Stimulated activated CD4-positive, alpha-beta T cell treated with anti-CD3 and anti-CD28 coated beads, TNF-alpha, amount 100 ng/mL, for 24 hours (primary cell): ENCODE data around the gene ELF5.

ENCODE experiments used
- DNase-seq, 3 experiments: peaks; one replicate each; pipeline ENCODE4 v3.0.0-alpha.2; 2020; ENCODE audit warnings: low read depth in 3 of 3

Gene ELF5

GRCh38 chr11:34522188-34522587 lies 8.6 kb upstream of the ELF5 start:
- DNase-seq, result no peak

- no peak for DNase-seq
These were observed 7.7 kb upstream of the ELF5 start for GRCh38 chr11:34521265-34521664.

DNA sequence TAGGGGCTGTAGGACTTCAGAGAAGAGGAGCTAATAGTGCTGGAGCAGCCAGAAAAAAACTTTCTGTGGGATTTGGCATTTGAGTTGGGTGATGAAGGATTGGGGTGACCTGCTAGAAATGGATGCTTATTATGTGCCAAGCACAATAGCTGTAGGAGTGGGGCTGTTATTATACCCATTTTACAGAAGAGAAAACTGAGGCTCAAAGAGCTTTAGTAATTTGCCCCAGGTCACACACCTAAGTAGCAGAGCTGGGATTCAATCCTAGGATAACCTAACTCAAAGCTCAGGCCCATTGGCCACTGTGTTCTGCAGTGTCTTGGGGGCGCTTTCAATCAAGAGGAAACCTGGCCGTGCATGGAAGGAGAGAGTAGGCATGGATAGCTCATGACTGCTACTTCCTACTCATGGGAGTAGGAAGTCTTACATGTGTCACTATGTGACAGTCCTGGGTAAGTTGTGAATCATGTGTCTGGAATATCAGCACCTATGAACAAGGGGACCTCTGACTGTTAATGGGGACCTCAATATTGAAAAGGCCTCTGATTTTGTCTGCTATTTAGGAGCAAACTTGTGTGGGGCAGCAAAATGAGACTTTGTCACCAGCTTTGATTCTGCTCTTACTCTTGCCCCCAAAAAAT lies 6.1 kb upstream of the ELF5 start:
- DNase-seq, result no peak

DNA sequence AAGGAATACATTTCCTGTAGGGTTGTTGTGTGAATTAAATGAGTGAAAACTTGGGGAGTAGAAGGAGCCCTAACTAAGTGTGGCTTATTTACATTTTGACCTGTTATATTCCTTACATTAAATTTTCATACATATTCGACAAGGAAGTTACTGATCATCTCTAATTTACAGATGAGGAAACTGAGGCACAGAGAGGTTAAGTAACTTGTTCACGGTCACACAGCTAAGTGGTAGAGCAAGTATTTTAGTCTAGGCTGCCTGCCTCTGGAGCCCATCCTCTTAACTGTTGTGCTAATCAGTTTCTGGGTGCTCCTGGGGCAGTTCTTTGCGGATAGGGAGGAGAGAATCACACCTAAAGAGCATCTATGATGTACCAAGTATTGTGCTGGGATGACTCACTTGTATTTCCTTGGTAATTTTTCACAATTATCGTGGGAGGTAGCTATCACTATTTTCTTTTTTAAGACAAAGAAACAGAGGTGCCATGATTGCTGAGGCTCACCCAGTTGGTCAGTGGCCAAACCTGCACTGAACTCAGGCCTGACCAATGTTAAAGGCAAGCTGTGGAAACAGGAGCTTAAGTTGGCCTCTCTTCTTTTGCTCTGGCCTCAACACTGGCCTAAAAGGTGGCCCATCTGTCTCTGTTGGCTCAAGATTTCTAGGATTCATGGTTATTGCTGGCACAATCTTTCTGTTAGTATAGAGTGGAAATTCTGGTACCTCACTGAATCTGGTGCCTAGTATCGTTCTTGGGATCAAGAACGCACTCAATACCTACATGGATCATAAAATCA lies 2.9 kb upstream of the ELF5 start:
- no peak for DNase-seq

- no peak for DNase-seq
These were observed 1.0 kb upstream of the ELF5 start for GRCh38 chr11:34514597-34514996.

DNA sequence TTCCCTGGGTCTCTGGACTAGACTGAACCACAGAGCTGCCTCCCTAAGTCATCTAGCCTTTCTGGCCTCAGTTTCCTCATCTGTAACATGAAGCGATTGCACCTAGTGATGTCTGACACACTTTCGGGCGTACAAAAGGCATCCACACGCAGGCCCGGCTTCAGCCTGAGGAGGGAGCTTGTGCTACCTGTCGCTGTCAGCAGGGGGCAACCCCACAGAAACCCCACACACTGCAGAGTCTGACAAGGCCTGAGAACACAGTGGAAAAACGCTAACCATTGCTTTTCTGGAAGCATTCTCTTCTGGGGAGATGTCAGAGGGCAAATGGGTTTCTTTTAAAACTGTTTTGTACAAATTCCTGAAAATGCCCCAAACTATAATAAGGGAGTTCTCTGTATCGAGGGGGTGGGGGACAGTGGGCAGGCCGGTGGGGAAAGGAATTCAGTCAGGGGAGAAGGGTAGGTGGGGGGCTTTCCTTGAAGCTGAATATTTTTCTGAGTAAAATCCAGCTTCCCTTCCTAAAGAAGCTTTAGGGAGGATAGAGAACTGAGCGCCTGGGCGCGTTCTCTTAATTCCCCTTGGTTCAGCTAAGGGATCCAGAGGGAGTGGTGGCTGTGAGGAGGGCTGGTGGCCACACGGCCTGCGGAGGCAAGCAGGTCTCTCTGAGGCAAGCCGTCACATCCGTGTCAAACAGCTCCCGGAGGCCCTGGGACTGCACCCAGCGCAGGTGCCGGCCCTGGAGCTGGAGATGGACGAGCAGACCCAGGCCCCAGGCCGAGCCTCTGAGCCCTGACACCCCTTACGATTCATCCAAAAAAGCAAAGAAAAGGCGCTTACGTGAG lies 533 bp downstream of the ELF5 start:
- peak; percentile 13 to 53 (median 33) for DNase-seq

DNA sequence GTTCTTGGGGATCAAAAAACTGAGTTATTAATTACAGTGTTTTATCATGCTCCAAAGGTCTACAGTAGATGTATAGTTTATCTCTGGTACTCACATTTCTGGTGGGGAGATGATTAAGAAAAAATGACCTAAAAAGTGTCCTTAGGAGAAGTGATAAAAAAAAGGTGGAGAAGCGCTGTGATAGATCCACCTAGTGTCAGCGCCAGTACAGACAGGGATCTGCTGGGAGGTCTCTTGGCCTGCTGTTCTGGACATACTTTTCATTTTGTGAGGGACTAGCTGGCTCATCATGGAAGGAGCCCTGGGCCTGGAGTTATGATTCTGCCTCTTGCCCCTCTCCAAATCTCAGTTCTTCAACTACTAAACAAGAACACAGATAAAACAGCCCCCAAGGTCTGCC lies 2.9 kb downstream of the ELF5 start:
- DNase-seq, result no peak

DNA sequence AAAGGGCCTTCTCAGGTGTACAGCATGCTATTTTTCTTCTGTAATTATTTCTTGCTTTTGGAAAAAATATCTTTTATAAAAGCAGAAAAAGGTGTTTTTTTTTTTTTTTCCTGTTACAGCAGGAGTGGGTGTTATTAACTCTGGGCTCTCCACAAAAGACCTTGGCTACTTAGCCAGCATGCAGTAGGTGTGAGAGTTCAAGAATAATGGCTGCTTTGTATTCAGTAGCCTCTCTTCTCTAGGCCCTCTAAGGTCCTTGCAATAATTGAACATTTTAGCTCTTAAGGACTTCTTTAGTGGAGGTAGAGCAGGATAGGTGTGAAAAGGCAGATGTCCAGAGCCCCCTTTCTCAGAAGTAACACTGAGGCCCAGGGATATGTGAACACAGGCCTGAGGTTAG lies 3.4 kb downstream of the ELF5 start:
- no peak for DNase-seq

GRCh38 chr11:34509336-34509876 lies 4.2 kb downstream of the ELF5 start:
- DNase-seq, result no peak

- no peak for DNase-seq
These were observed 5.1 kb downstream of the ELF5 start for GRCh38 chr11:34508524-34508923.

GRCh38 chr11:34507610-34508009 lies 6.0 kb downstream of the ELF5 start:
- no peak for DNase-seq

DNA sequence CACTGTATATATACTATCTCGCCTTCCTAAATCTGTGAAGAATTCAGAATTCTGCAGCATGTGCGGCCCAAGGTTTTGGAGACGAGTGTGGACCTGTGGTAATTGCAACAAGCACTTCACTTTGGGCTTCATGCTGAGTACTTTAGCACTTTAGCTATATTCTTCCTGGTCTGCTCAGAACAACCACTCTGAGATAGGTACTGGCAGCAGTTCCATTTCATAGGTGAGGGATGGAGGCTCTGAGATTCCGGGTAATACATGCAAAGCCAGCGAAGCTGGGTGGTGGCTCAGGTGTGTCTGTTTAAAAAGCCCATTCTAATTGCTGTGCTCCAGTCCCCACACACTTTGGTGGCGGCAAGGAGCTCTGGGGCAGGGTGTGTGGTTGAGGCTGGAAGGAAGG lies 6.4 kb downstream of the ELF5 start:
- DNase-seq, result no peak

DNA sequence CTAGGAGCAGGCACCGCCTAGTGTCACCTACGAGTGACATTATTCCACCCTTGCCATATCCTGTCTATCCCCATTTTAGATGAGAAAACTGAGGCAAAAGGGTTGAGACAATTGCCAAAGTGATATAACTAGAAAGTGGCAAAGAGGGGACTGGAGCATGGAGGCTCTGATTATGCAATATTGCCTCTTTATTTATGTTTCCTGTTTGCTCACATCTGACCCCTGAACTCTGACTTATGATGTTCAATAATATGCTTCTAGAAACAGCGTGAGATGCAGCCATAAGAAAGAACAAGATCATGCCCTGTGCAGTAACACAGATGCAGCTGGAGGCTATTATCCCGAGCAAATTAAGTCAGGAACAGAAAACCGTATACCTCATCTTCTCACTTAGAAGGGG lies 7.7 kb downstream of the ELF5 start:
- no peak for DNase-seq

DNA sequence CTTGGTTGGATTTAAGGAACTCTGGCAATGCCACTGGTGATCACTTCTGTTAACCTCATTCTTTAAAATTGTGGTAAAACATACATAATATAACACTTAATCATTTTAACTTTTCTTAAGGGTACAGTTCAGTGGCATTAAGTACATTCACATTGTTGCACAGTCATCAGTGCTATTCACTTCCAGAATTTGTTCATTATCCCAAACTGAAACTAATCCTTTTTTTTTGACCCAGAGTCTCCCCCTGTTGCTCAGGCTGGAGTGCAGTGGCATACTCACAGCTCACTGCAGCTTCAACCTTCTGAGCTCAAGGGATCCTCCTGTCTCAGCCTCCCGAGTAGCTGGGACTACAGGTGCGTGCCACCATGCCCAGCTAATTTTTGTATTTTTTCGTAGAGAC lies 10.6 kb downstream of the ELF5 start:
- DNase-seq, result no peak

GRCh38 chr11:34501949-34502348 lies 11.6 kb downstream of the ELF5 start:
- no peak for DNase-seq

DNA sequence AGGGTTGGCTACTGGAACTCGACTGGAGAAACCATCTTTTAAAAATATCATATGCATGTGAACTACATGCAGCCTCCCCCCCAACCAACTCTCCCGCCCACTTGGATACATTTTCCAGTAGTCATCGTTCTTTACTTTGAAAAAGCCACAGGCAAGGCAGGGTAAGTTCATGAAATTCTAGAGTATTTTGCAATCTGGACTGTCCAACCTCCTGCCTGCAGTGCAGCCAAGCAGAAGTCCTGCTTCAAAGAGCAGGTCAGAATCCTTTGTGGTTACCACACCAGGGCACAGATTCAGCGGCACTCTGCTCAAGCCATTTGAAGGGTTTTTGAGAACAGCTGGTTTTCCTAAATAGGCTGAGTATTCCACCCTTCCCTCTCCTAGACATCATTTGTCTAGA lies 12.1 kb downstream of the ELF5 start:
- no peak for DNase-seq

- no peak for DNase-seq
These were observed 13.7 kb downstream of the ELF5 start for GRCh38 chr11:34499719-34500500.

- DNase-seq, result no peak
These were observed 17.7 kb downstream of the ELF5 start for GRCh38 chr11:34495724-34496377.

GRCh38 chr11:34495239-34495723 lies 18.3 kb downstream of the ELF5 start:
- no peak for DNase-seq

GRCh38 chr11:34493926-34494595 lies 19.5 kb downstream of the ELF5 start:
- no peak for DNase-seq
